Measurements from ENCODE around the gene CCDC12.

The CCDC12 gene

GRCh38 chr3:46996689-46997452 lies 20.3 kb upstream of the CCDC12 start:
- DNase-seq (ENCODE audit: low read depth in 2 of 2): no peak

DNA sequence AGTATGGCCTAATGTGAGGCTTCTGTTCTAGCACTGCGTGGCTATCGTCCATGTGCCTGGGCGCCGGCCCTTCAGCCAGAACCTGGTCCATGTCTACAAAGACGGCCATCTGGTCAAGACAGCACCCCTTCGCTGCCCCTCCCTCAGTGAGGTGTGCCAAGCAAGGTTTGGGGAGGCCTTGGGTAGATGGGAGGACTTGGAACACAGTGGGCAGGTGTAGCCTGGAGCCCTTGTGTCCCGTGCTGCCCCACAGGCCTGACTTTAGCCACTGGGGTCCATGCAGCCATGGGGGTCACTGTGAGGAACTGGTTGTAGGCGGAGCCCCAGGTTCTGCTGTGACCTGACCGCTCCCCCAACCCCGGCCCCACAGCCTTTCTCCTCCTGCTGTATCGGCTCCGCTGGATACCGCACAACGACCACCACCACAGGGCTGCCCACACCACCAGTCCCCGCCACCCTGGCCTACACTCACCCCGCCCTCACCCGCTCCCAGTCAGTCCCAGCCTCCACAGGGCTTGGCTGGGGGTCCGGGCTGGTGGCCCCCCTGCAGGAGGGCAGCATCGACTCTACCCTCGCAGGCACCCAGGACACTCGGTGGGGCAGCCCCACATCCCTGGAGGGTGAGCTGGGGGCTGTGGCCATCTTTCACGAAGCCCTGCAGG lies 19.5 kb upstream of the CCDC12 start:
- no peak for DNase-seq (ENCODE audit: low read depth in 2 of 2)

DNA sequence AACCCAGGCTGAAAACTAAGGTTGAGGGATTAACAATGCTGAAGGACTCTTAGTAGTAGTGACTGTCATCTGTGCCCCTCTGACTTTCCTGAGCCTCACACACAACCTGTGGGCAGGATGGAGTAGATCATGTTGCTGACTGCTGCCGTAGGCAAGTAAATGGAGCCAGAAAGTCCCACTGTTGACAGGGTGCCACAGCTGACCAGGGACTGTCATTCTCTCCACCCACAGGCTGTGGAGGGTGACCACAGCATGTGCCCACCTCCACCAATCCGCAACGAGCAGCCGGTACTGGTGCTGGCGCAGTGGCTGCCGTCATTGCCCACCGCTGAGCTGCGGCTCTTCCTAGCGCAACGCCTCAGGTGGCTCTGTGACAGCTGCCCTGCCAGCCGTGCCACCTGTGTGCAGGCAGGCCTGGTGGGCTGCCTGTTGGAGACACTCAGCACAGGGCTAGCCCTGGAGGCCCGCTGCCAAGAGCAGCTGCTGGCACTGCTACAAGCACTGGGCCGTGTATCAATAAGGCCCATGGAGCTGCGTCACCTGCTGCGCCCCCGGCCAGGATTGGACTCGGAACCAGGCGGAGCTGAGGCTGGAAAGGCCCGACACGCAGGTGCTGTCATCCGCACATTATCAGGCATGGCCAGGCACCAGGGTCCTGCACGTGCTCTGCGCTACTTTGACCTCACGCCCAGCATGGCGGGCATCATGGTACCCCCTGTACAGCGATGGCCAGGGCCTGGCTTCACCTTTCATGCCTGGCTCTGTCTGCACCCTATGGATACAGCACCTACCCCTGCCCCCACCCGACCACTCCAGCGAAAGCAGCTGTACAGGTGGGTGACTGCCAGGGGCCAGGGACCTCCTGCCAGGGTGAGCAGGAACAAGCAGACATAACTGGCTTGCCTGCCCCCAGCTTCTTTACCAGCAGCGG lies 18.5 kb upstream of the CCDC12 start:
- DNase-seq (ENCODE audit: low read depth in 2 of 2): no peak

DNA sequence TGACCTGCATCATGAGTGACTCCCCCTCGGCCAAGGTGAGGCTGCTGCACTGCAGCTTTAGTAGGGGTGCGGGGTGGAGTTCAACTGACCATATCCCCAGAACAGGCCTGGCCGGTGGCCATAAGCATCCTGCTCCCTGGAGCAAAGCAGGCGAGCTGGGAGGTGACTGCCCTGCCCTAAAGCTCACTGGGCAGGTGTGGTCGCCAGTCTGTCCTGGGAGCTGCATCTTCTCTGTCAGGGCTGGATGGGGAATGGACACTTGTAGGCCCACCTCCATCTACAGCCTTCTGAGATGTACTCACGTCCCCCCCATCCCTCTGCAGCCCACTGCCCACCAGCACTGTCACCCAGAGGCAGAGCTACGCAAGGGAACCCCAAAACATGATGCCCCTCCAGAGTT lies 17.4 kb upstream of the CCDC12 start:
- DNase-seq (ENCODE audit: low read depth in 2 of 2): no peak

GRCh38 chr3:46993292-46993691 lies 16.7 kb upstream of the CCDC12 start:
- DNase-seq (ENCODE audit: low read depth in 2 of 2): no peak

GRCh38 chr3:46992231-46992630 lies 15.7 kb upstream of the CCDC12 start:
- DNase-seq (ENCODE audit: low read depth in 2 of 2): no peak

GRCh38 chr3:46991406-46992165 lies 15.0 kb upstream of the CCDC12 start:
- no peak for DNase-seq (ENCODE audit: low read depth in 2 of 2)

DNA sequence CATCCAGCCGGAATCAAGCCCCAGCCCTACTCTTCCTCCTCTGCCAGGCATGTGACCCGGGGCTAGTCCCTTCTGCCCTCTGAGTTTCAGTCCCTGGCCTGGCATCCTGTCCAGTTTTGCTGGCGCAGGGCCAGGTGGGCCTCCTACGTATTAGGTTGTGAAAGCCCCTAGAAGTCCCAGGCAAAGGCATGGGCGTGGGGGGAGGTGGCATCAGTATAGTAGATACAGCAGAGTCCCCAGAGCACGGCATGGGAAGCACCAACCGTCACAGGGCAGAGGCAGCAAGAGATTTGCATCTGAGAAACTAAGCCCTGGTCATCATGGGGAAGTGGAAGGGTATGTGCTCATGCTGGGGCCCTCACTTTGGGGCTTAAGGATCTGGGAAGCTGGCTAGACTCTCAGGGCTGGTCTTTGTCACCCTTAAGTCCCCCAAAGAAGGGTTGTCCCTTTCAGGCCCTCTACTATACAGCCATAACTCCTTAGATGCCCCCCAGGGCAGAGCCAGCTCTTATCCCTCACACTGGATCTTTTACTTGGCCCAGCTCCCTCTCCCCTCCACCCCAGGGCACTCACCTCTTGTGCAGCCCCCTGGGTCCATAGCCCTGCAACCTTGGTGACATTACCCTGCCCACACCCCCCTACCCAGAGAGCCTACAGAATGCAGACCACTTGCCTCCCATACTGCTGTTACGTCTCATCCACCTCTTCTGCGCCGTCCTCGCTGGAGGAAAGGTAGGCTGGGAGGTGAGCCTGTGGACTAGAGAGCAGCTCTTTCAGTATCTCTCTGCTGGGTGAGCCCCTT lies 14.2 kb upstream of the CCDC12 start:
- no peak for DNase-seq (ENCODE audit: low read depth in 2 of 2)

DNA sequence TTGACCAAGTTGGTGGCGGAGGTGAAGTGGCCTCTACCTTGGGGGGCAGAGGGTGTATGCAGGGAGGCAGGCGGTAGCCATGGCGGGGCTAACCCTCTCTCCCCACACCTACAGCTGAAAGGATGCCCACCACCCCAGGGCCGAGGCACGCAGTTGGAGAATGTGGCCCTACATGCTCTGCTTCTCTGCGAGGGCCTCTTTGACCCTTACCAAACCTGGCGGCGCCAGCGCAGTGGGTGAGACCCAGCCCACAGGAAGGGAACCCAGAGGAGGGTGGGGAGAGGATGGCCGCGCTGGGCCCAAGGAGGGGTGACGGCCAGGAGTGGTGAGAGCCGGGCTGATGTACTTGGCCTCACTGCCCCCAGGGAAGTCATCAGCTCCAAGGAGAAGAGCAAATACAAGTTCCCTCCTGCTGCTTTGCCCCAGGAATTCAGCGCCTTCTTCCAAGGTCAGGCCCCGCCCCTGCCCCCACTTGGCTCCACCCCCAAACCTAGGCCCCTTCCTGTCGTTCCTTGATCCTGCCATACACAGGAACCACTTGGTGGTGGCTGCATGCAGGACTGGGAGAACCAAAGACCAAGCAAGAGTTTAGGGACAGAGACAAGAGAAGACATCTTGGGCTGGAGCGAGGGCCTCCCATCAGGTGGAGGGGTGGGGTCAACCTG lies 12.7 kb upstream of the CCDC12 start:
- no peak for DNase-seq (ENCODE audit: low read depth in 2 of 2)

DNA sequence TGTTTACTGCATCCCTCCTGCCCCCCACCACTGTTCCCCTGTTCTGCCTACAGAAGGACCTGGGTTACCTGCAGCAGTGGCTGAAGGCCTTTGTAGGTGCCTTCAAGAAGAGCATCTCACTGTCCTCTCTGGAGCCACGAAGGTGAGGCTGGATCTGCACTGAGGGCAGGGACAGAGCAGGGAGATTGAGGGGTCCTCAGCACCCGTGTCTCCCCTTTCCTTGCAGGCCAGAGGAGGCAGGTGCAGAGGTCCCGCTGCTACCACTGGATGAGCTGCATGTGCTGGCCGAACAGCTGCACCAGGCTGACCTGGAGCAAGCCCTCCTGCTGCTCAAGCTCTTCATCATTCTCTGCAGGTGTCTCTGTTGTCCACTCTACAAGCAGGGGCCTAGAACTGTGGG lies 12.1 kb upstream of the CCDC12 start:
- no peak for DNase-seq (ENCODE audit: low read depth in 2 of 2)

GRCh38 chr3:46987743-46988401 lies 11.3 kb upstream of the CCDC12 start:
- peak; percentile 69 to 70 for DNase-seq (ENCODE audit: low read depth in 2 of 2)

DNA sequence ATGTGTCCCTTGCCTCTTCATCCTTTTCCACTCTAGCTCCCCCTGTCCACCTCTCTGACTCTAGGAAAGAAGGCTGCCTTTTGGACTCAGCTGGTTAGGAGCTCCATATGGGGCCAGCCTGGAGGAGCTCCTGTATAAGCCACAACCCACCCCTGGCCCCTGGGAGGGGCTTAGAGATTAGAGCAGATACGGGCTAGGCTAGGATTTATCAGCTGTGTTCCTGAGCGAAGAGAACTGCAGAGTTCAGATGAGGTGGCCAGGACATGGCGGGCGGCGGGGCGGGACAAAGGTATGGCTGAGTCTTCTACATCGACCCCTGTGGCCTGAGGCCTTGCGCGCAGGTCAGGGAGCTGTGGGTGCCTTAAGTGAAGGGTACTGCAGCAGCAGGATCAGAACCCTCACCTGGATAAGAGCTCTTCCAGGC lies 10.8 kb upstream of the CCDC12 start:
- no peak for DNase-seq (ENCODE audit: low read depth in 2 of 2)

GRCh38 chr3:46986782-46987310 lies 10.3 kb upstream of the CCDC12 start:
- no peak for DNase-seq (ENCODE audit: low read depth in 2 of 2)

- no peak for DNase-seq (ENCODE audit: low read depth in 2 of 2)
Observed at GRCh38 chr3:46986055-46986730, 9.6 kb upstream of the CCDC12 start.

GRCh38 chr3:46985588-46985987 lies 9.0 kb upstream of the CCDC12 start:
- DNase-seq (ENCODE audit: low read depth in 2 of 2): no peak

GRCh38 chr3:46984591-46985459 lies 8.3 kb upstream of the CCDC12 start:
- no peak for DNase-seq (ENCODE audit: low read depth in 2 of 2)

DNA sequence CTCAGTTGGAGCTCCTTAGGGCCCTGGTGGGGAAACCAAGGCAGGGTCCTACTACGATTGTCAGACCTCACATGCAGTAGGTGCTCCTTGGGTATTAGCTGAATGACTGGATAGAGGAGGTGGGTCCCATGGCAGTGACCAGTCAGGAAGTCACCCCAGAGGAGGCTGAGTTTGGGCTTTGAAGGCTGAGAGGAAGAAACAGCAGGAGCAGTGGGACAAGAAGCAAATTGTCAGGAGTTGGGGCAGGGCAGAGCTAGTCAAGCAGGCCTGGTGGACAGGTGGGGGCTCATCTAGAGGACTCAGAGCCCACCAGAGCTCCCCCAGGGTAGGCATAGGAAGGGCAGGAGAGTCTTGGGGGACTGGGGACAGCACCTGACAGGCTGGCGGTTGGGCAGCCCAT lies 6.0 kb upstream of the CCDC12 start:
- no peak for DNase-seq (ENCODE audit: low read depth in 2 of 2)

DNA sequence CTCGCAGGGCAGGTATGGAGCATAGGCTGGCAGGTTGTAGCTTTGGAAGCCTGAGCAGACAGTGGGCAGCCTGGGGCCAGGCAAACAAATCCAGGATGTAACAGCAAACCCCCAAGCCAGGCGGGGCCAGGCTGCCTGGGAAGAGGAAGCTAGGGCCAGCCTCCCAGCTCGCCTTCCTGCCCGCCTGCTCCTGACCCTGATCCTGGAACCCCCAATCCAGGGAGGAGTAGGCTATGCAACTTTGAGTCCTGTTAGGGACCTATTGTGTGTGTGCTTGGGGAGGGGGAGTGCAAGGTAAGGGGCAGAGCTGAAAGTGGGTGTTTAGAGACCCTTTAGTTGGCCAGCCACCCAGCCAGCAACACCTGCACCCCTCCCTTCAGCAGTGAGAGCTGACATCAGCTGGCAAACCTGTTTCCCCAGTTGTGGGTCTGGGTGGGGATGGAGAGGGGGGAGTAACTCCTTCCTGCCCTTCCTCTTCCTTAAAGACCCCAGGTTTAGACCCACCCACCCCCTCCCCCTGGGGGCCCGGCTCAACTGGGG lies 5.5 kb upstream of the CCDC12 start:
- DNase-seq (ENCODE audit: low read depth in 2 of 2): no peak
